B cell (primary cell): ENCODE results near the gene TMEM263. TPM values are rescaled to one million over a fixed set of nuclear protein-coding genes. Genes with fewer than 3 reads are reported as not detected.

Experiments used
- ATAC-seq: fragments of 200-7000 bp; cut with Tn5 transposase; one replicate; pipeline ENCODE4 v1.10.0; 2021; ENCODE audit warnings: low read depth, mild to moderate bottlenecking, moderate number of reproducible peaks, moderate library complexity
- CTCF ChIA-PET: fragments of 350-600 bp; sonication (Branson Sonifier 250); formaldehyde crosslinking; loops from one replicate; lab custom pipeline; 2021; ENCODE audit warnings: antibody characterized with exemption, inconsistent platforms; lab: Charles Lee
- POLR2A ChIA-PET: fragments of 350-600 bp; sonication (Branson Sonifier 250); formaldehyde crosslinking; loops from one replicate; lab custom pipeline; 2021; ENCODE audit warnings: antibody characterized with exemption; lab: Charles Lee
- DNase-seq: peaks from one replicate; pipeline ENCODE4 v3.0.0; 2013
- H2AFZ ChIP-seq: 2 replicates; pipeline ENCODE4 v1.6.1; 2012; ENCODE audit warnings: mild to moderate bottlenecking, low read depth, low read length; ENCODE audit not compliant: insufficient read depth, poor library complexity, severe bottlenecking
- H3K27ac ChIP-seq, 2 donors: 1 replicate in 1 of 2; 2 replicates in 1 of 2; pipeline ENCODE4 v1.5.1; 2012 to 2013; ENCODE audit warnings: low read length in 2 of 2, mild to moderate bottlenecking in 2 of 2, moderate library complexity in 1 of 2
- H3K27me3 ChIP-seq, 4 experiments: fragments of 200-600 bp in 1 of 4; sonication (generic) in 1 of 4; replicated peaks in 1 of 4; 1 replicate in 2 of 4; 2 replicates in 2 of 4; pipeline versions ENCODE4 v1.6.1 to v1.7.0; 2013 to 2016; ENCODE audit warnings: low read length in 3 of 4, mild to moderate bottlenecking in 2 of 4, mixed read lengths in 1 of 4, moderate library complexity in 1 of 4; ENCODE audit not compliant: insufficient read depth in 4 of 4, control insufficient read depth in 3 of 4; ENCODE audit errors: control extremely low read depth in 1 of 4
- H3K36me3 ChIP-seq, 2 experiments: replicated peaks in 1 of 2; 1 replicate in 1 of 2; 2 replicates in 1 of 2; pipeline versions ENCODE4 v1.6.1 to v1.7.1; 2013; ENCODE audit warnings: low read length in 1 of 2; ENCODE audit not compliant: insufficient read depth in 2 of 2, control insufficient read depth in 1 of 2; ENCODE audit errors: control extremely low read depth in 1 of 2, extremely low read depth in 1 of 2
- H3K4me1 ChIP-seq, 2 donors: fragments of 200-600 bp in 1 of 2; sonication (generic) in 1 of 2; 1 replicate in 1 of 2; 2 replicates in 1 of 2; pipeline versions ENCODE4 v1.5.1 to v1.6.1; 2013 to 2017; ENCODE audit warnings: low read length in 2 of 2; ENCODE audit not compliant: control insufficient read depth in 2 of 2, insufficient read depth in 2 of 2
- H3K4me2 ChIP-seq: replicated peaks from 2 replicates; pipeline ENCODE3; 2012; ENCODE audit warnings: mild to moderate bottlenecking, low read depth, low read length; ENCODE audit not compliant: poor library complexity, severe bottlenecking
- H3K4me3 ChIP-seq, 5 experiments: fragments of 200-600 bp in 1 of 5; sonication (generic) in 1 of 5; 1 replicate in 3 of 5; 2 replicates in 2 of 5; pipeline versions ENCODE4 v1.5.1 to v1.7.0; 2011 to 2016; ENCODE audit warnings: low read length in 4 of 5, mild to moderate bottlenecking in 4 of 5, low read depth in 2 of 5, control low read depth in 1 of 5, moderate library complexity in 1 of 5; ENCODE audit not compliant: insufficient read depth in 1 of 5; ENCODE audit errors: control extremely low read depth in 1 of 5, extremely low read depth in 1 of 5
- H3K79me2 ChIP-seq: fragments of 200-600 bp; sonication (generic); one replicate; pipeline ENCODE4 v1.6.0; 2016; ENCODE audit warnings: low read length; ENCODE audit not compliant: control insufficient read depth, insufficient read depth
- H3K9ac ChIP-seq: fragments of 200-600 bp; sonication (generic); 2 replicates; pipeline ENCODE4 v1.6.1; 2017; ENCODE audit warnings: mild to moderate bottlenecking, low read length, moderate library complexity
- H3K9me3 ChIP-seq, 3 donors: one replicate each; pipeline versions ENCODE4 v1.6.1 to v1.7.1; 2013; ENCODE audit warnings: low read length in 2 of 3; ENCODE audit not compliant: control insufficient read depth in 2 of 3, insufficient read depth in 1 of 3; ENCODE audit errors: control extremely low read depth in 1 of 3
- H4K20me1 ChIP-seq: 2 replicates; pipeline ENCODE4 v1.6.0; 2012; ENCODE audit warnings: mild to moderate bottlenecking, low read length; ENCODE audit not compliant: insufficient read depth, control insufficient read depth, poor library complexity, severe bottlenecking
- H3K27ac Mint-ChIP-seq: one replicate; pipeline ENCODE4 v1.8.0; 2021; ENCODE audit warnings: mixed read lengths
- H3K27me3 Mint-ChIP-seq: one replicate; pipeline ENCODE4 v1.8.0; 2021; ENCODE audit warnings: mixed read lengths
- H3K4me1 Mint-ChIP-seq: one replicate; pipeline ENCODE4 v1.8.0; 2021; ENCODE audit warnings: mixed read lengths
- H3K4me3 Mint-ChIP-seq: one replicate; pipeline ENCODE4 v1.8.0; 2021; ENCODE audit warnings: mixed read lengths
- H3K9me3 Mint-ChIP-seq: one replicate; pipeline ENCODE4 v1.8.0; 2022; ENCODE audit warnings: mixed read lengths; ENCODE audit not compliant: insufficient read depth
- CTCF ChIP-seq: fragments of 200-600 bp; IDR thresholded peaks from one replicate; pipeline ENCODE4 v1.8.0; 2022; ENCODE audit warnings: antibody characterized with exemption, mild to moderate bottlenecking
- EZH2 ChIP-seq: IDR thresholded peaks from 2 replicates; pipeline ENCODE4 v1.6.1; 2012; ENCODE audit warnings: borderline replicate concordance, low read depth, mild to moderate bottlenecking, moderate library complexity, low read length; ENCODE audit not compliant: insufficient read depth, poor library complexity, severe bottlenecking
- WGBS: methylation state at CpG from one replicate; pipeline ENCODE4 v1.1.5; 2013; ENCODE audit warnings: missing lambda C conversion rate; ENCODE audit not compliant: insufficient coverage; 5-methylcytosine and 5-hydroxymethylcytosine counted together
- intact Hi-C: fragments of 100-400 bp; cut with micrococcal nuclease; formaldehyde crosslinking; loops from one replicate; pipeline ENCODE4 v1.10.0; 2022
- polyA plus RNA-seq: library from polyadenylated mRNA; depleted of rRNA; stranded (reverse); fragments of >200 nt; gene quantifications from 2 replicates; pipeline ENCODE4 v1.2.3, GENCODE V29; 2012
- total RNA-seq, 2 donors: library from RNA; stranded (reverse); fragments of 120-200 nt in 1 of 2; gene quantifications; 1 replicate in 1 of 2; 2 replicates in 1 of 2; pipeline versions ENCODE4 v1.2.3 to v1.2.4, GENCODE V29; 2013 to 2022

The TMEM263 gene
- total and polyA plus RNA-seq, 2 donors (not counting 1 experiment from before 2014, with no cell fraction given): 4.8 to 23.5 TPM

GRCh38 chr12:106987846-106988245, 32.1 kb downstream of the TMEM263 start:
- Histone ChIP-seq H3K79me2 (no peaks in the 10 kb centered on the region), H3K4me3 (no peak overlapping the region), H3K9ac (no peak overlapping the region), H3K4me1 (peaks cover 13 to 16% of the 10 kb centered on the region in 2 donors), H3K27ac (no peak overlapping the region), H3K27me3 (no peaks in the 10 kb centered on the region), H2AFZ (peak overlapping the region; percentile 89), H3K9me3 (no peaks in the 10 kb centered on the region), H4K20me1 (no peaks in the 10 kb centered on the region), H3K36me3 (no peaks in the 10 kb centered on the region), H3K4me2 (peak overlapping the region; percentile 82)
- WGBS: 100% methylated on average over 2 of the region's 6 CpGs
- ChIA-PET CTCF (interaction anchor here (1.0 kb wide), 1 partner anchor 21 kb away, joined by 3 read pairs; no protein-coding TSS in a partner anchor), POLR2A (interaction anchor here (0.9 to 1.7 kb wide), 2 partner anchors 32 to 630 kb away, joined by 4 read pairs; partner anchors contain the start of genes POLR3B and TMEM263)
- intact Hi-C loops: loop anchor here (1.0 kb wide), 2 partner anchors 33 to 105 kb away; partner anchors contain the start of genes CRY1 and TMEM263
- TF ChIP-seq EZH2: no peak
- no peak for TF ChIP-seq CTCF
- peak; percentile 8 for DNase-seq
- peak overlapping the region; percentile 95 for H3K4me3 Mint-ChIP-seq
- no peak for ATAC-seq
- peaks cover 28% of the 10 kb centered on the region for H3K4me1 Mint-ChIP-seq
- no peaks in the 10 kb centered on the region for H3K27me3 Mint-ChIP-seq
- H3K9me3 Mint-ChIP-seq: no peaks in the 10 kb centered on the region
- H3K27ac Mint-ChIP-seq: no peak overlapping the region

DNA sequence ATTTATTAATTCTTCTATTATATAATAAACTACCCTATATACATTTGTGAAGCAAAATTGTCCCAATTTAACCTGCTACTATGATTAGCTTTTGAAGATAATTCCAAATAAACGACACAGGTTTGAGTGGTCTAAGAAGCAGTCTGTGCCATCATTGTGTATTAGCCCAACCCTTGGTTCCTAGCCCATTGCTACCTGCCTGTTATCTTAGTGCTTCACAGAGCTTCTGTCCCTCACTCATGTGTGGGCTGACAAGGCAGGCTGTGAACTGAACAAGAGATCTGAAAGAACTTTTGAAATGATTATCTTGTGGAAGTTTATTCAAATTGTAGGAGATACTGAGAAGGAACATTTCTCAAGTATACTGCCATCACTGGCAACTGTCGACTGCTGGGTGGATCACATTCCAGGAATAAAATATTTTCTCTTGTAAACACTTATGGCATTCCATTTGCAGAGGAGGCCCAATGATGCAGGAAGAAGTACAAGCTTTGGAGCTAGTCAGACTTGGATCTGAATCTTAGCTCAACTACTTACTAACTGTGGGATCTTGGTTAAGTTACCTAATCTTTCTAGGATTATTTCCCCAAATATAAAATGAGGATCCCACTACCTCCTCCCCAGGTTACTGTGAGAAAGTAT, 39.0 kb downstream of the TMEM263 start:
- intact Hi-C loops: no loop called here

More for the DNA sequence above, 39.0 kb downstream of the TMEM263 start:
- Histone ChIP-seq H3K9me3 (no peaks in the 10 kb centered on the region), H3K9ac (no peak overlapping the region), H3K79me2 (no peaks in the 10 kb centered on the region), H3K4me2 (no peak overlapping the region), H3K27ac (no peak overlapping the region), H2AFZ (no peak overlapping the region), H3K36me3 (no peaks in the 10 kb centered on the region), H3K4me3 (no peak overlapping the region), H4K20me1 (no peaks in the 10 kb centered on the region), H3K4me1 (no peaks in the 10 kb centered on the region), H3K27me3 (no peaks in the 10 kb centered on the region)
- ATAC-seq (no peak), DNase-seq (no peak)
- Mint-ChIP-seq H3K27ac (no peak overlapping the region), H3K4me1 (no peaks in the 10 kb centered on the region), H3K4me3 (no peak overlapping the region), H3K9me3 (no peaks in the 10 kb centered on the region), H3K27me3 (no peaks in the 10 kb centered on the region)
- ChIA-PET POLR2A (no interaction called here), CTCF (interaction anchor here (1.2 kb wide), 1 partner anchor 14 kb away, joined by 3 read pairs; no protein-coding TSS in a partner anchor)
- WGBS: 100% methylated on average over 2 of the region's 2 CpGs
- TF ChIP-seq CTCF: no peak
- TF ChIP-seq EZH2: no peak
